ENCODE measurements around the gene TFAP2A.

The TFAP2A gene

GRCh38 chr6:10419749-10420545, 5.1 kb upstream of the TFAP2A start:
- H3K27me3 ChIP-seq (ENCODE audit: insufficient read depth, low read length), result peaks cover 10% of the 10 kb centered on the region
- H3K4me2 ChIP-seq (ENCODE audit: low read length), result peak overlapping the region; percentile 94
- H3K14ac ChIP-seq (ENCODE audit: low read length), result peak overlapping the region; percentile 72
- H2BK5ac ChIP-seq (ENCODE audit: low read depth, low read length, poor library complexity), result peak overlapping the region; percentile 93
- H3K4ac ChIP-seq (ENCODE audit: low read depth, low read length), result peak overlapping the region; percentile 87
- no CpG with 5 or more reads among the region's 31 CpGs for WGBS (ENCODE audit: extremely low coverage, insufficient coverage, insufficient read length)
- peaks cover 38% of the 10 kb centered on the region for H3K79me2 ChIP-seq (ENCODE audit: control insufficient read depth, insufficient read depth, low read length, poor library complexity)
- peak overlapping the region; percentile 89 for H4K8ac ChIP-seq (ENCODE audit: low read depth, low read length)
- peak overlapping the region; percentile 97 for H4K91ac ChIP-seq (ENCODE audit: low read depth, low read length)
- peak overlapping the region; percentile 38 for H2BK12ac ChIP-seq (ENCODE audit: low read length)
- peak overlapping the region; percentile 57 for H3K4me3 ChIP-seq (ENCODE audit: low read depth, low read length)
- peak overlapping the region; percentile 63 for H3K9ac ChIP-seq (ENCODE audit: low read length)
- H3K36me3 ChIP-seq (ENCODE audit: control insufficient read depth in 1 of 2, insufficient read depth in 2 of 2, low read length in 2 of 2), result no peaks in the 10 kb centered on the region
- H2AFZ ChIP-seq (ENCODE audit: insufficient read depth, low read length, poor library complexity), result peak overlapping the region; percentile 45
- peaks cover 29 to 47% of the 10 kb centered on the region in 2 experiments for H3K4me1 ChIP-seq (ENCODE audit: control insufficient read depth in 1 of 2, insufficient read depth in 2 of 2, low read length in 2 of 2)
- peaks cover 2% of the 10 kb centered on the region for H3K9me3 ChIP-seq (ENCODE audit: insufficient read depth, low read depth, low read length)
- peak; percentile 73 to 89 for DNase-seq
- H2AK5ac ChIP-seq (ENCODE audit: low read length), result peak overlapping the region; percentile 50
- H3K79me1 ChIP-seq (ENCODE audit: low read length), result peaks cover 58% of the 10 kb centered on the region
- peak overlapping the region; percentile 91 for H3K18ac ChIP-seq (ENCODE audit: low read length)
- peak overlapping the region; percentile 97 for H3K27ac ChIP-seq (ENCODE audit: low read depth, low read length)
- H3K23ac ChIP-seq (ENCODE audit: low read length), result no peak overlapping the region
- H2BK120ac ChIP-seq (ENCODE audit: insufficient read depth, low read length, poor library complexity), result peak overlapping the region; percentile 93
- peak overlapping the region; percentile 6 for H4K12ac ChIP-seq (ENCODE audit: low read depth, low read length)

- WGBS (ENCODE audit: extremely low coverage, insufficient coverage, insufficient read length), result no CpG with 5 or more reads among the region's 56 CpGs
- peak overlapping the region; percentile 98 for H2BK120ac ChIP-seq (ENCODE audit: insufficient read depth, low read length, poor library complexity)
- H3K4me1 ChIP-seq (ENCODE audit: control insufficient read depth in 1 of 2, insufficient read depth in 2 of 2, low read length in 2 of 2), result peaks cover 23 to 38% of the 10 kb centered on the region in 2 experiments
- H4K91ac ChIP-seq (ENCODE audit: low read depth, low read length), result peak overlapping the region; percentile 98
- peak overlapping the region; percentile 92 for H2AK5ac ChIP-seq (ENCODE audit: low read length)
- DNase-seq, result peak; percentile 94 to 95
- no peak overlapping the region for H4K12ac ChIP-seq (ENCODE audit: low read depth, low read length)
- H2AFZ ChIP-seq (ENCODE audit: insufficient read depth, low read length, poor library complexity), result peak overlapping the region; percentile 52
- peak overlapping the region; percentile 93 for H2BK5ac ChIP-seq (ENCODE audit: low read depth, low read length, poor library complexity)
- H3K27me3 ChIP-seq (ENCODE audit: insufficient read depth, low read length), result peaks cover 10% of the 10 kb centered on the region
- peak overlapping the region; percentile 94 for H3K14ac ChIP-seq (ENCODE audit: low read length)
- H3K27ac ChIP-seq (ENCODE audit: low read depth, low read length), result peak overlapping the region; percentile 97
- H3K79me1 ChIP-seq (ENCODE audit: low read length), result peaks cover 62% of the 10 kb centered on the region
- peak overlapping the region; percentile 74 for H3K4me3 ChIP-seq (ENCODE audit: low read depth, low read length)
- H3K9me3 ChIP-seq (ENCODE audit: insufficient read depth, low read depth, low read length), result peaks cover 2% of the 10 kb centered on the region
- peak overlapping the region; percentile 97 for H3K4ac ChIP-seq (ENCODE audit: low read depth, low read length)
- H3K36me3 ChIP-seq (ENCODE audit: control insufficient read depth in 1 of 2, insufficient read depth in 2 of 2, low read length in 2 of 2), result no peaks in the 10 kb centered on the region
- H3K23ac ChIP-seq (ENCODE audit: low read length), result no peak overlapping the region
- H4K8ac ChIP-seq (ENCODE audit: low read depth, low read length), result peak overlapping the region; percentile 89
- peak overlapping the region; percentile 94 for H3K4me2 ChIP-seq (ENCODE audit: low read length)
- H2BK12ac ChIP-seq (ENCODE audit: low read length), result peak overlapping the region; percentile 98
- H3K79me2 ChIP-seq (ENCODE audit: control insufficient read depth, insufficient read depth, low read length, poor library complexity), result peaks cover 46% of the 10 kb centered on the region
- peak overlapping the region; percentile 96 for H3K18ac ChIP-seq (ENCODE audit: low read length)
- peak overlapping the region; percentile 57 for H3K9ac ChIP-seq (ENCODE audit: low read length)
Measured at GRCh38 chr6:10418862-10419748, 4.2 kb upstream of the TFAP2A start.

GRCh38 chr6:10418361-10418861, 3.5 kb upstream of the TFAP2A start:
- H3K27me3 ChIP-seq (ENCODE audit: insufficient read depth, low read length), result peaks cover 10% of the 10 kb centered on the region
- peak overlapping the region; percentile 96 for H3K18ac ChIP-seq (ENCODE audit: low read length)
- peaks cover 23 to 34% of the 10 kb centered on the region in 2 experiments for H3K4me1 ChIP-seq (ENCODE audit: control insufficient read depth in 1 of 2, insufficient read depth in 2 of 2, low read length in 2 of 2)
- peak overlapping the region; percentile 52 for H2AFZ ChIP-seq (ENCODE audit: insufficient read depth, low read length, poor library complexity)
- peak overlapping the region; percentile 93 for H2BK5ac ChIP-seq (ENCODE audit: low read depth, low read length, poor library complexity)
- H3K9me3 ChIP-seq (ENCODE audit: insufficient read depth, low read depth, low read length), result peaks cover 2% of the 10 kb centered on the region
- H3K14ac ChIP-seq (ENCODE audit: low read length), result peak overlapping the region; percentile 94
- peak overlapping the region; percentile 97 for H3K27ac ChIP-seq (ENCODE audit: low read depth, low read length)
- H3K4me3 ChIP-seq (ENCODE audit: low read depth, low read length), result peak overlapping the region; percentile 74
- peak overlapping the region; percentile 94 for H3K4me2 ChIP-seq (ENCODE audit: low read length)
- H2BK12ac ChIP-seq (ENCODE audit: low read length), result peak overlapping the region; percentile 98
- H3K4ac ChIP-seq (ENCODE audit: low read depth, low read length), result peak overlapping the region; percentile 97
- no CpG with 5 or more reads among the region's 18 CpGs for WGBS (ENCODE audit: extremely low coverage, insufficient coverage, insufficient read length)
- no peaks in the 10 kb centered on the region for H3K36me3 ChIP-seq (ENCODE audit: control insufficient read depth in 1 of 2, insufficient read depth in 2 of 2, low read length in 2 of 2)
- peak overlapping the region; percentile 92 for H2AK5ac ChIP-seq (ENCODE audit: low read length)
- DNase-seq, result no peak
- H4K91ac ChIP-seq (ENCODE audit: low read depth, low read length), result peak overlapping the region; percentile 98
- H4K8ac ChIP-seq (ENCODE audit: low read depth, low read length), result peak overlapping the region; percentile 89
- peaks cover 52% of the 10 kb centered on the region for H3K79me2 ChIP-seq (ENCODE audit: control insufficient read depth, insufficient read depth, low read length, poor library complexity)
- peak overlapping the region; percentile 79 for H4K12ac ChIP-seq (ENCODE audit: low read depth, low read length)
- no peak overlapping the region for H3K23ac ChIP-seq (ENCODE audit: low read length)
- peak overlapping the region; percentile 98 for H2BK120ac ChIP-seq (ENCODE audit: insufficient read depth, low read length, poor library complexity)
- H3K79me1 ChIP-seq (ENCODE audit: low read length), result peaks cover 69% of the 10 kb centered on the region
- H3K9ac ChIP-seq (ENCODE audit: low read length), result peak overlapping the region; percentile 57

GRCh38 chr6:10417681-10418104, 2.8 kb upstream of the TFAP2A start:
- Histone ChIP-seq H3K18ac (ENCODE audit: low read length) (peak overlapping the region; percentile 90), H3K14ac (ENCODE audit: low read length) (peak overlapping the region; percentile 29), H3K4me2 (ENCODE audit: low read length) (peak overlapping the region; percentile 94), H2BK12ac (ENCODE audit: low read length) (peak overlapping the region; percentile 53), H3K27ac (ENCODE audit: low read depth, low read length) (peak overlapping the region; percentile 97), H3K4me3 (ENCODE audit: low read depth, low read length) (peak overlapping the region; percentile 70), H2AK5ac (ENCODE audit: low read length) (peak overlapping the region; percentile 31), H3K79me2 (ENCODE audit: control insufficient read depth, insufficient read depth, low read length, poor library complexity) (peaks cover 59% of the 10 kb centered on the region), H2BK120ac (ENCODE audit: insufficient read depth, low read length, poor library complexity) (peak overlapping the region; percentile 91), H3K27me3 (ENCODE audit: insufficient read depth, low read length) (peaks cover 10% of the 10 kb centered on the region), H3K79me1 (ENCODE audit: low read length) (peaks cover 76% of the 10 kb centered on the region), H4K12ac (ENCODE audit: low read depth, low read length) (peak overlapping the region; percentile 65), H3K23ac (ENCODE audit: low read length) (no peak overlapping the region), H3K4ac (ENCODE audit: low read depth, low read length) (peak overlapping the region; percentile 97), H3K4me1 (ENCODE audit: control insufficient read depth in 1 of 2, insufficient read depth in 2 of 2, low read length in 2 of 2) (peaks cover 23 to 34% of the 10 kb centered on the region in 2 experiments), H2BK5ac (ENCODE audit: low read depth, low read length, poor library complexity) (peak overlapping the region; percentile 50), H3K9ac (ENCODE audit: low read length) (peak overlapping the region; percentile 88), H3K9me3 (ENCODE audit: insufficient read depth, low read depth, low read length) (peaks cover 2% of the 10 kb centered on the region), H4K8ac (ENCODE audit: low read depth, low read length) (peak overlapping the region; percentile 49), H3K36me3 (ENCODE audit: control insufficient read depth in 1 of 2, insufficient read depth in 2 of 2, low read length in 2 of 2) (no peaks in the 10 kb centered on the region), H4K91ac (ENCODE audit: low read depth, low read length) (peak overlapping the region; percentile 95), H2AFZ (ENCODE audit: insufficient read depth, low read length, poor library complexity) (peak overlapping the region; percentile 13)
- DNase-seq, result peak in 1 of 2 donors; percentile 56
- WGBS (ENCODE audit: extremely low coverage, insufficient coverage, insufficient read length), result no CpG with 5 or more reads among the region's 18 CpGs

Data from trophoblast cell (in vitro differentiated cells and primary cell).